Stimulated activated CD8-positive, alpha-beta memory T cell treated with anti-CD3 and anti-CD28 coated beads, Interleukin-15, amount 100 ng/mL, for 24 hours (primary cell): ENCODE data around the gene TK1.
"Not testable (repeated sequence)": the region's sequence is repeated elsewhere in the genome, so short reads cannot be mapped to it uniquely, and the experiment has no call there.

ENCODE experiments used
- DNase-seq: peaks from one replicate; pipeline ENCODE4 v3.0.0-alpha.2; 2020; ENCODE audit warnings: low read depth

The TK1 gene, protein sequence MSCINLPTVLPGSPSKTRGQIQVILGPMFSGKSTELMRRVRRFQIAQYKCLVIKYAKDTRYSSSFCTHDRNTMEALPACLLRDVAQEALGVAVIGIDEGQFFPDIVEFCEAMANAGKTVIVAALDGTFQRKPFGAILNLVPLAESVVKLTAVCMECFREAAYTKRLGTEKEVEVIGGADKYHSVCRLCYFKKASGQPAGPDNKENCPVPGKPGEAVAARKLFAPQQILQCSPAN

DNA sequence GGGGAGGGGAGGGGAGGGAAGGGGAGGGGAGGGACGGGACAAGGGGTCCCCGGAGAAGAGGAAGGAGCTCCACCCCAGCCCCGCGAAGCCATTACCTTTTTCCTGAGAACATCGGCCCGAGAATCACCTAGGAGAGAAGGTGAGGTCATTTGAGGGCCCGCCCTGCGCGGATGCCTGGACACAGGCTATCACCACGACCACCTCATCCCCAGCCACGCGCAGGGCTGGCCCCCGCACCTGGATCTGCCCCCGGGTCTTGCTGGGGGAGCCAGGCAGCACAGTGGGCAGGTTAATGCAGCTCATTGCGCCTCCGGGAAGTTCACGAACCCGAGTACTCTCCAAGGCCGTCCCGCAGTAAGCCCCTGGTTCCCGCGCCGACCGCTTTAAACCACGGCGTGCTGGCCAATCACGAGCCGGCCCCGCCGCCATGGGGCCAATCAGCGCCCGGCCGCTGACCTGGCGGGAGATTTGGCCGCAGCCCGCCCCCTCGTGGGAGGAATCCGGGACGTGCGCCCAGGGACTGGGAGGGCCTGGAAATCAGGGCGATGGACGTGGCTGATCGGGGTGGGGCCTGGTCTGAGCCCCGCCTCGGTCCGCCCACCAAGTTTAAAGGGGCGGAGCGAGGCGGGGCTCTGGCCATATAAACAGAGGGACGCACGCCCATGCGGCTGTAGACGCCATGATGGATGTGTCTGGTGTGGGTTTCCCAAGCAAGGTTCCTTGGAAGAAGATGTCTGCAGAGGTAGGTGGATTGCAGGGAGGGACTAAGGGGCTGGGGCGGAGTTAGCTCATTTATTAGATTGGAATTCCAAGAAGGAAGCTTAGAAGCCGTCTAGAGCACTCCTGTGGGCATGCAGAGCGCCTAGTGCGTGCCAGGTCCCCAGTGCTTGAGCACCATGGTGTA is at the start of gene TK1, which contains the start of gene AFMID:
TSS of gene TK1 (minus strand) at position 361 of the 904 bp plus-strand sequence. CDS start at position 303, 58 bp downstream.
TSS of gene AFMID (plus strand) at position 671 of the 904 bp plus-strand sequence. CDS start at position 680, 9 bp downstream.
- peak; percentile 85 for DNase-seq

DNA sequence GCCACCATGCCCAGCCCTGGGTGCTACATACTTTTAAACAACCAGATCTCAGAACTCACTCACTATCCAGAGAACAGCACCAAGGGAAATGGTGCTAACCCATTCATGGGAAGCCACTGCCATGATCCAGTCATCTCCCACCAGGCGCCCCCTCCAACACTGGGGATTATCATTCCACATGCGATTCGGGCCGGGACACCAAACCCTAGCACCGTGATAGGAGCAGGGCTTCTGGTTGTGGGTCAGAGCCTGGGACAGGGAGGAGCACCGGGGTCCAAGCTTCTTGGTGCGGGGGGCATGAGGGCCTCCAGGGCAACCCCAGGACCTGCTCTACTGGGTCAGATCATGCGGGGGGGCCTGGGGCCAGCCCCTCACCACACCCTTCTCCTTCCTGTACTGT is 49.0 kb upstream of the TK1 start:
- DNase-seq, result no peak

DNA sequence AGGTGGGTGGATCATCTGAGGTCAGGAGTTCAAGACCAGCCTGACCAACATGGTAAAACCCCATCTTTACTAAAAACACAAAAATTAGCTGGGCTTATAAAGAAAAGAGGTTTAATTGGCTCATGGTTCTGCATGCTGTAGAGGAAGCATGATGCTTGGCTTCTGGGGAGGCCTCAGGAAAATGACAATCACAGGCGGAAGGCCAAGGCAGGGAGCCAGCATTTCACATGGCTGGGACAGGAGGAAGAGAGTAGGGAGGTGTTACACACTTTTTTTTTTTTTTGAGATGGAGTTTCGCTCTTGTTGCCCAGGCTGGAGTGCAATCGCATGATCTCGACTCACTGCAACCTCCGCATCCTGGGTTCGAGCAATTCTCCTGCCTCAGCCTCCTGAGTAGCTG is 48.2 kb upstream of the TK1 start:
- DNase-seq, result not testable (repeated sequence)

DNA sequence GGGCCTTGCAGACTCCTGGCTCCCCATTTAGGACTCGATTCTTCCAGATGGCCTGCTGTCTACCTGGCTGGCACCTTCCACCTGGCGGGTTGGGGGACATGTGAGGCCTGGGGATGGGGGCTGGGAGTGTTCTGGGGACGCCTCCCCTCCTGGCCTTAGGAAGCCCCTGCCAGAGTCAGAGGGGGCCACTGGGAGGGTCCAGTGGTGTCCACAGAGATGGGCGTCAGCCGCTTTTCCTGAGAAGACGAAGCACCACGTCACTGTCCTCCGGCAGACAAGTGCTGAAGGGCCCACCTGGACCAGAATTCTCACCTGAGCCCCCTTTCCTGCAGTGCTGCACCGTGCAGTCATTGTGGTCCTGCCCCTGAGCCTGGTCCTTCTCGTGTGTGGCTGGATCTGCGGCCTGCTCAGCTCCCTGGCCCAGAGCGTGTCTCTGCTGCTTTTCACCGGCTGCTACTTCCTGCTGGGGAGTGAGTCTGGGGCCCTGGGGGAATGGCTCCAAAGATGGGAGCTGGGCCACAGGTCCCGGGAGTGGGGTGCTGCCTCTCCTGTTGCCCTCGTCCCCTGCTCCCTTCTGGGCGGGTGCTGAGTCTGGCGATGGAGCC is 47.5 kb upstream of the TK1 start:
- no peak for DNase-seq

DNA sequence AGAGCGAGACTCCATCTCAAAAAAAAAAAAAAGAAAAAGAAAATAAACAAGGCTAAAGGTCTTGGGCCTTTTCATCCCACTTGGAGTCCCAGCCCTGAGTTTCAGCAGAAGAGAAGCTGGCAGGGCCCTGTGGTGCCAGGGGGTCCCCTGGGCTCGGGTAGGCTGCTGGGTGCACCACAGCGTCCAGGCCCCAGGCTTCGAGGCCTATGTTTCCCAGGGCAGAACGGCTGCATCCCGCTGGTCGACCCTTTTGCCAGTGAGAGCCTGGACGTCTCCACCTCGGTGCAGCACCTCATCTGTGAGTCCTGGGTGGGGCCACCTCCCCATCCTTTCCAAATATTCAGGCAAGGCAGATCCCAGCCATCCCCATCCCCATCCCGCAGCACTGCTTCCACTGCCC is 46.8 kb upstream of the TK1 start:
- DNase-seq, result no peak

DNA sequence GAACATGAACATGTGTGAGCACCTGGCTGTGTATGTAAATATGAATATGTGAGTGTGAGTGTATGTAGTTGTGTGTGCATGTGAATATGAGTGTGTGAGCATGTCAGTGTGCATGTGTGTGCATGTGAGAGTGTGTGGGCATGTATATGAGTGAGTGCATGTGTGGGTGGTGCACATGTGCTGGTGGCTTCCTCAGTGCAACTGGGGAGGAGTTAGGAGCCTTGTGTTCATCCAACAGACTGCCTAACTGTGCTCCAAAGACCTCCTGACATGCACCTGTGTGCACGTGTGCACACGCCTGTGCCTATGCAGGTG is 46.0 kb upstream of the TK1 start:
- DNase-seq, result no peak

DNA sequence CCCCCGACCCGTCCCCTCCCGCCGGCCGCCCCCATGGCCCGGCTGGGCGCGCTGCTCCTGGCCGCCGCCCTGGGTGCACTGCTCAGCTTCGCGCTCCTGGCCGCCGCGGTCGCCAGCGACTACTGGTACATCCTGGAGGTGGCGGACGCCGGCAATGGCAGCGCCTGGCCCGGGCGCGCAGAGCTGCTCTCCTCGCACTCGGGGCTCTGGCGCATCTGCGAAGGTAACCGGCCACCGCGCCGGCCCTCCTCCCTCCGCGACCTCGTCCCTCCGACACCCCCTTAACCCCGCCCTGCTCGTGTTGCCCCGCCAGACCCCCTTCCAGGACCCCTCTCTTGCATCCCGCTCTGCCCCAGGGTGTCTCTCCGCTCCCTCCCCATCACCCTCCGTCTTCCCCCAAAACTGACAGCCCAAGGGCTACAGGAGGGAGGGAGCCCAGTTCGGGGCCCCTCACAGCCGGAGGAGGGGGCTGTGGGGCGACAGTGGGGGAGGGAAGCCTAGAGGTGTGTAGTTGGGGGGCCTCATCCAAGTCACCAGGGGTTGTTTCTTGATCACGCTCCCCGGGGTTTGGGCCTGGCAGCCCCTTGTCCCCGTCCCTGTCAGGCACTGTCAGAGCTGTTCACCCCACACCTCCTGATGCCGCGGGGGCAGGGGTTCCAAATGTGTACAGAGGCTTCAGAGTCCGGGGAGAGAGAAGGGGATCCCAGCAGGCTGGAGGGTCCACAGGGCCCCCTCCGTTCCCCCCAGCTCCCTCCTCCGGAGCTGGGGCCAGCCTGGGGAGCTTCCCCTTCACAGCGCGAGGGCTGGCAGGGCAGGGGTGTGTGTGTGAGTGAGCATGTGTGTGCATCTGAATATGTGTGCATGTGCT is 45.4 kb upstream of the TK1 start:
- no peak for DNase-seq

DNA sequence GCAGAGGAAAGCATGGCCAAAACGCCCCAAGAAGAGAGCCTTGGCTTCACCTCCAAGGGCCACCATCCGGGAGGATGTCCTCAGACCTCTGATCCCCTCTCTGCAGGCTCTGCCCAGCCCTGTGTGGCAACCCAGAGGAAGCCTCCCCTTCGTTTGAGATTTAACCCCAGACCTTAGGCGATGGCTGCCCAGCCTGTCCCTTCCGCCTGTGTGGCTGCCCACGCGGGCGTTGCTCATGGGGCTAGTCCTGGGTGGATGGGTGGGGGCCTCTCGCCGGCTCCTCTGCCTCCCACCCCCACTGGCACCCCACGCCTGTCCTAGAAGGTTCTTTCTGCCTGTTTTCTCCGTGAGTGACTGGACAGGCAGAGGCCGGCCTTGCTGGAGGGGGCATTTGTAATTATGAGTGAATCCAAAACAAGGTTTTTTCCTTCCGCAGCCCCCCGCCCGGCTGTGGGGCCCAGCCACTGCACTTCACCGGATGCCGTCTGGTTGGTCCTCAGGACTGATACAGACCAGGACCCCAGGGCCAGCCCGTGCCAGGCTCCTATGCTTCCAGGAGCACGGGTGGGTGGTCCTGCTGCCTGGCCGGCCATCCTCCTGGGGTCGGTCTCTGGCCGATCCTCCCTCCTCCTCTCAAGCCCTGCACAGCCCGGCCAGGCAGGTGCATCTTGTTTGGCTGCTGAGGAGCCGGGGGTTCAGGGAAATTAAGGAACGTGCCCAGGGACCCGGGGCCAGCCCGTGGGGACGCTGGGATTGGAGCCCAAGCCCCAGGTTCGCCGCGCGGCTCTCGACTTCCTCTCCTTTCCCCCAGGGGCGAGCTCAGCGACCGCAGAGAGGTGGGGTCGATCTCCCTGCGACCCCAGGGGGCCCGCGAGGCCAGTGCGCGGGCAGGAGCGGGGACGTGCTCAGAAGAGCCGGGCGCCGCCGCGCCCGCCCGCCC is 44.4 kb upstream of the TK1 start, which contains the start of gene TMEM235:
TSS of gene TMEM235 (plus strand) at position 636 of the 940 bp plus-strand sequence. CDS start 393 bp downstream, outside the sequence.
- DNase-seq, result no peak

DNA sequence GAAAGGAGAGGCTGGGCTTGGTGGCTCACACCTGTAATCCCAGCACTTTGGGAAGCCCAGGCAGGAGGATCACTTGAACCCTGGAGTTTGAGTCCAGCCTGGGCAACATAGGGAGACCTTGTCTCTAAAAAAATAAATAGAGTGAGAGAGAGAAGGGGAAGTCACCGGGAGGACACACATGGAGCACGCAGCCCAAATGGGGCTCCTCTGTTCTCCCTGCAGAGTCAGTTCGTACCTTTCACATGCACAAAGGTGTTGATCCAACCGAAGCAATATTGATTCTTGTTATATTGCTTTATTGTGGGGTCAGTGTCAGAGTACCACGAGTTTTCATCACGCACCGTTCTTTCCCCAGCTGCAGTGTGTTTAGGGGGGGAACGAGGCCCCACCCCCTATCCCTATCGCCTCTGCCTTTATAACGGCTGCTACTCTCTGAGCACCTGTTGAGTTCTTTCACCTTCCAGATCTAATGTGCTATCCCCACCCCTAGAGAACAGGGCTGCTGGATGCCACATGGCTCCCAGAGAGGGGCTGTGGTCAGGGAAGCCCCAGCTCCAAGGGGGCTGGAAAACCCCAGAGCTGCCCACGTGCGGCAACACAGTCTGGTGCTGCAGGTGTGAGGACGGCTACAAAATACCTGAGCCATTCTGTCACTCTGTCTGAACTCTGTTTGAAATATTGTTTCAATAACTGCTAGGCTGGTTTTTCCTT is 43.6 kb upstream of the TK1 start:
- no peak for DNase-seq

DNA sequence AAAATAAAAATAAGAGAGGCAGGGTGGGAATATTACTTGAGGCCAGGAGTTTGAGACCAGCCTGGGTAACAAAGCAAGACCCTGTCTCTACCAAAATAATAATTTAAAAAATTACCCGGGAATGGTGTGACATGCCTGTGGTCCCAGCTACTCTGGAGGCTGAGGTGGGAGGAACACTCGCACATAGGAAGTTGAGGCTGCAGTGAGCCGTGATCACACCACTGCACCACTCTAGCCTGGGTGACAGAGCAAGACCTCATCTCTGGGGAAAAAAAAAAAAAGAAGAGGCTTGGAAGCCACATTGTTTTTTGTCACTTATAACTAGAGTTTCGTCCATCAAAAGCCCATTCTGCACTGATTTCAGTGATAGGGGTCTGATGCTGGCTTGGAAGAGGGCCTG is 41.3 kb upstream of the TK1 start:
- no peak for DNase-seq

DNA sequence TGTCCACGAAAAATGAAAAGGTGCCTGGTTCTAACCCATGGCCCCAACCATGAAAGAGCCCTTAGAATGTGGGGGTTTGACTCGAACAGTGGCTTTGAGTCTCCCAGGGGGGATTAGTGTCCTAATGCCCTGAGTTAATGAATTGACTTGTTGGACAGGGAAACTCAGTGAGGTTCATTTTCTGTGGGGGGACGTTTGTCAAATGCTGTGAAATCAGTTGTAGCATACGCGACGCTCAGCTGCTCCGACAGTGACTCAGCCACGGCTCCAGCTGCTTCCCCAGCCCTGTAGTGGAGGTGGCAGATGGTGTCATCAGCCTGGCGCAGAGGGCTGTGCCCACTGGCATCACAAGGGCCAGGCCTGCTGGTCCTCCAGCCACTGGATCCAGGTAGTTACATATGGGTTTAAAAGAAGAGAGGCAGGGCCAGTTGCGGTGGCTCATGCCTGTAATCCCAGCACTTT is 40.6 kb upstream of the TK1 start:
- DNase-seq, result no peak

DNA sequence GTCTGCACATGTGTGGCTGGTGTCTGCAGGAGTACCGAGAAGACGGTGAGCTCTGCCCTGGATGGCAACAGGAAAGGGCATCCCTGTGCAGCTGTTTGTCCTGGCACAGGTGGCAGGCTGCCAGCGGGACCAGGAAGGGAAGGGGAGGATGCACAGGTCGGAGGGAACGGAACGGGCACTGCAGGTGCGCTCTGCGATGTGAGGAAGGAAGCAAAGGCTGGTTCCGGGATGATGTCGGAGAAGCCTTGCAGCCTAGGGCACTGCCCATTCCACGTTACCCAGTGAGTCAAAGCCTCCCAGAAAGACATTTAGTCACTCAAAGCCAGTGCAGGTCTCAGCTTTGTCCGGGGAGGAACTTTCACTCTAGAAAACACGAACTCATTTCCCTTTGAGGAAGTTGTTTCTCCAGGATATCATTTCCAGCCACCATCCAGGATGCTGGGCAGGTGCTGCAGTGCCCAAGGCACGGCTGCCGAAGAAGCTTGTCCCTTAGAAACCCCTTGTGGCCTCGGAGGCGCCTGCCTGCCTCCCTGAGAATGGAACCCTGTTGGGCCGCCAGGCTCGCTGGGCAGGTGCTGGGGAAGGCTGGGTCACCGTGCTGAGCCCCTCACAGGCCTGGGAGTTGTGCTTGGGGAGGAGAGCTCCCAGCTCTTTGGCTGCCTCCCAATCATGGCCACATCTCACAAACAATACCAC is 40.1 kb upstream of the TK1 start:
- DNase-seq, result no peak

DNA sequence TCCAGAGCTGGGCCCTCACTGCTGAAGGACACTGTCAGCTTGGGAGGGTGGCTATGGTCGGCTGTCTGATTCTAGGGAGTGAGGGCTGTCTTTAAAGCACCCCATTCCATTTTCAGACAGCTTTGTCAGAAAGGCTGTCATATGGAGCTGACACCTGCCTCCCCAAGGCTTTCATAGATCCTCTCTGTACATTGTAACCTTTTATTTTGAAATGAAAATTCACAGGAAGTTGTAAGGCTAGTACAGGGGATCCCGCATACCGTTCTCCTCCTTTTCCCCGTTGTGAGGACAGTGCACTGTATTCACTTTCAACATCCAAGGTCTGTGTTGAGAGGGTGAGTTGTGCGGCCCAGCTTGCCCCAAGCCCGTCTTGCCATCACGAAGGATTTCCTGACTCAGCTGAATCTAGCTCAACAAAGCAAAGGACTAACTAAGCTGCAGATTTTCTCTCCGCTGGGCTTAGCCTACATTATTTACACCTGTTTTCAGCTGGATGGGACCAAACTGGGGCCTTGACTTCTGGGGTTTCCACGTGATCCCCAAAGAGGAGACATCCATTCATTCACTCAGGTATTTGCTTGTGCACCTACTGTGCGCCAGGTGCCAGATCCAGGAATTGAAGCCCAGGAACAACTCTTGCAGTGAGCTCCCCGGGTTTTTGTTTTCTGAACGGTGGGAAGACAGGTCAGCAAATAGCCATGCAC is 39.4 kb upstream of the TK1 start:
- no peak for DNase-seq

DNA sequence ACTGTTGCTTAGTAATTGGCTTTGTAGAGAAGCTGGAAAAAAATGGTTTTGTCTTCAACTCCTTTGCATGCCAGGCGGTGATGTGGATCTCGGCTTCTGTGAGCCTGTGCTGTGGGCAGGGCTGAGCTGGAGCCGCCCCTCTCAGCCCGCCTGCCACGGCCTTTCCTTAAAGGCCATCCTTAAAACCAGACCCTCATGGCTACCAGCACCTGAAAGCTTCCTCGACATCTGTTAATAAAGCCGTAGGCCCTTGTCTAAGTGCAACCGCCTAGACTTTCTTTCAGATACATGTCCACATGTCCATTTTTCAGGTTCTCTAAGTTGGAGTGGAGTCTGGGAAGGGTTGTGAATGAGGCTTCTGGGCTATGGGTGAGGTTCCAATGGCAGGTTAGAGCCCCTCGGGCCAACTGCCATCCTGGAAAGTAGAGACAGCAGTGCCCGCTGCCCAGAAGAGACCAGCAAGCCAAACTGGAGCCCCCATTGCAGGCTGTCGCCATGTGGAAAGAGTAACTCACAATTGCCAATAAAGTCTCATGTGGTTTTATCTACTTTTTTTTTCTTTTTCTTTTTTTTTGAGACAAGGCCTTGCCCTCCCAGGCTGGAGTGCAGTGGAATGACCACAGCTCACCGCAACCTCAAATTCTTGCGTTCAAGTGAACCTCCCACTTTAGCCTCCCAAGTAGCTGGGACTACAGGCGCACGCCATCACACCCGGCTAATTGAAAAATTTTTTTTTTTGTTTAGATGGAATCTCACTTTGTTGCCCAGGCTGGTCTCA is 38.4 kb upstream of the TK1 start:
- DNase-seq, result no peak

DNA sequence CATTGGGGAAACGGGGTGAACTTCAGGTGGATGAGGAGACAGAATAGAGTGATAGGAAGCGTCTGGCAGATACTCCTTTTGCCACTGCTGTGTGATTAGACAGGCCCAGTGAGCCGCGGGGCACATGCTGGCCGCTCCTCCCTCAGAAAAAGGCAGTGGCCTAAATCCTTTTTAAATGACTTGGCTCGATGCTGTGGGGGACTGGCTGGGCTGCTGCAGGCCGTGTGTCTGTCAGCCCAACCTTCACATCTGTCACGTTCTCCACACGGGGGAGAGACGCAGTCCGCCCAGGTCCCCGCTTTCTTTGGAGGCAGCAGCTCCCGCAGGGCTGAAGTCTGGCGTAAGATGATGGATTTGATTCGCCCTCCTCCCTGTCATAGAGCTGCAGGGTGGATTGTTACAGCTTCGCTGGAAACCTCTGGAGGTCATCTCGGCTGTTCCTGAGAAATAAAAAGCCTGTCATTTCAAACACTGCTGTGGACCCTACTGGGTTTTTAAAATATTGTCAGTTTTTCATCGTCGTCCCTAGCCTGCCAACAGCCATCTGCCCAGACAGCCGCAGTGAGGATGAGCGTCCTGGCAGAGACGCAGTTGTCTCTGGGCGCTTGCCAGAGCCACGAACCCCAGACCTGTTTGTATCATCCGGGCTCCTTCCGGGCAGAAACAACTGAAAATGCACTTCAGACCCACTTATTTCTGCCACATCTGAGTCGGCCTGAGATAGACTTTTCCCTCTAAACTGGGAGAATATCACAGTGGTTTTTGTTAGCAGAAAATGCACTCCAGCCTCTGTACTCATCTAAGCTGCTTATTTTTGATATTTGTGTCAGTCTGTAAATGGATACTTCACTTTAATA is 37.6 kb upstream of the TK1 start:
- DNase-seq, result no peak

DNA sequence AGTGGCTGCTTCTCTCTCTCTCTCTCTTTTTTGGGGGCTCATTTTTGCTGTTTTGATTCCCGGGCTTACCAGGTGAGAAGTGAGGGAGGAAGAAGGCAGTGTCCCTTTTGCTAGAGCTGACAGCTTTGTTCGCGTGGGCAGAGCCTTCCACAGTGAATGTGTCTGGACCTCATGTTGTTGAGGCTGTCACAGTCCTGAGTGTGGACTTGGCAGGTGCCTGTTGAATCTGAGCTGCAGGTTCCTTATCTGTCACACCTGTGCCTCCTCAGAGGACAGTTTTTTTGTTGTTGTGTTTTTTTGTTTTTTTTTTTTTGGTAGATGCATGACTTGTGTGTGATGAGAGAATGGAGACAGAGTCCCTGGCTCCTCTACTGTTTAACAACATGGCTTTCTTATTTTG is 36.9 kb upstream of the TK1 start:
- no peak for DNase-seq

DNA sequence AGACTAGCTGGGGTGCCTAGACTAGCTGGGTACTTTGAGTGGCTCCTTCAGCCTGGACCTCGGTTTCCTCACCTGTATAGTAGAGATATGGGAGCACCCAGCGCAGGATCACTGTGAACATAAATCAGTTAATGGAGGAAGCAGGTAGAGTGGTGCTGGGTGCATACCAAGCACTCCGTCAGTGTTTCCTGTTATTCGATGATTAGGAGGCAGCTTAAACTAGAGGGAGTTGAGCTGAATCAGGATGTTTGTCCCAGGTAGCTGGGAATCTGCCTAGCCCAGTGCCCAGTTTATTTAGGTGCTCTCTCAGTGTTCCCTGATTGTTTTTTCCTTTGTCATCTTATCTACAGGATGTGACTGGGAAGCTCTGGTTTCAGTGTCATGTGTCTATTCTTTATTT is 36.2 kb upstream of the TK1 start:
- DNase-seq, result no peak
